Mammary epithelial cell (primary cell): ENCODE data around the gene ZNF606.

Source experiments
- CTCF ChIP-seq, 2 donors: IDR thresholded peaks in 1 of 2; conservative IDR thresholded peaks in 1 of 2; 2 replicates each; pipeline ENCODE4 v1.5.1; 2011 to 2012; ENCODE audit warnings: inconsistent platforms in 2 of 2, low read length in 2 of 2, mild to moderate bottlenecking in 2 of 2, control low read depth in 1 of 2, low read depth in 1 of 2; ENCODE audit not compliant: insufficient read depth in 1 of 2; ENCODE audit errors: extremely low read depth in 1 of 2
- EZH2 ChIP-seq: IDR thresholded peaks from 2 replicates; pipeline ENCODE4 v1.6.1; 2012; ENCODE audit warnings: low read length, inconsistent platforms, borderline replicate concordance

- TF ChIP-seq CTCF (conservative IDR thresholded peaks at IDR 0.05 in 1 of 2, IDR thresholded peaks at IDR 0.05 in 1 of 2; ENCODE audit: extremely low read depth in 1 of 2, insufficient read depth in 1 of 2, low read depth in 1 of 2, low read length in 2 of 2) (no peak), EZH2 (no peak)
Observed at GRCh38 chr19:58022283-58022660, 19.7 kb upstream of the ZNF606 start.
